ENCODE results near the gene PLD6.
"Not testable (repeated sequence)": the region's sequence is repeated elsewhere in the genome, so short reads cannot be mapped to it uniquely, and the experiment has no call there.

PLD6 gene

GRCh38 chr17:17206124-17206912 lies at the start of gene PLD6:
TSS of gene PLD6 (minus strand) at chr17:17206333. CDS start at chr17:17206286, 47 bp downstream.
- peak; percentile 67 for DNase-seq

DNA sequence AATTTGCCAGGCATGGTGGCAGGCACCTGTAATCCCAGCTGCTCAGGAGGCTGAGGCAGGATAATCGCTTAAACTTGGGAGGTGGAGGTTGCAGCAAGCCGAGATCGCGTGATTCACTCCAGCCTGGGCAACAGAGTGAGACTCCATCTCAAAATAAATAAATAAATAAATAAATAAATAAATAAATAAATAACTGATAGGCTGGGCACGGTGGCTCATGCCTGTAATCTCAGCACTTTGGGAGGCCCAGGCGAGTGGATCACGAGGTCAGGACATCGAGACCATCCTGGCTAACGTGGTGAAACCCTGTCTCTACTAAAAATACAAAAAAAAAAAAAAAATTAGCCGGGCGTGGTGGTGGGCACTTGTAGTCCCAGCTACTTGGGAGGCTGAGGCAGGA lies 49.6 kb upstream of the PLD6 start:
- DNase-seq = not testable (repeated sequence)

DNA sequence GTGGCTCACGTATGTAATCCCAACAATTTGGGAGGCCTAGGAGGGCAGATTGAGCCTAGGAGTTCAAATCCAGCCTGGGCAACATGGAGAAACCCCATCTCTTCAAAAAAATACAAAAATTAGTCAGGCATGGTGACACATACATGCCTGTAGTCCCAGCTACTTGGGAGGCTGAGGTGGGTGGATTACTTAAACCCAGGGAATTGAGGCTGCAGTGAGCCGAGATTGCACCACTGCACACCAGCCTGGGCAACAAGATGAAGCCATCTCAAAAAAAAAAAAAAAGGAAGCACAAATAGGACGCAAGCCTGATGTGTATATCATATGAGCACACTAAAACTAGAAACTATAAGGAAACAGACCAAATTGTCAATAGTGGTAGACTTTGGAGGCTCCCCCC lies 47.9 kb upstream of the PLD6 start:
- no peak for DNase-seq

DNA sequence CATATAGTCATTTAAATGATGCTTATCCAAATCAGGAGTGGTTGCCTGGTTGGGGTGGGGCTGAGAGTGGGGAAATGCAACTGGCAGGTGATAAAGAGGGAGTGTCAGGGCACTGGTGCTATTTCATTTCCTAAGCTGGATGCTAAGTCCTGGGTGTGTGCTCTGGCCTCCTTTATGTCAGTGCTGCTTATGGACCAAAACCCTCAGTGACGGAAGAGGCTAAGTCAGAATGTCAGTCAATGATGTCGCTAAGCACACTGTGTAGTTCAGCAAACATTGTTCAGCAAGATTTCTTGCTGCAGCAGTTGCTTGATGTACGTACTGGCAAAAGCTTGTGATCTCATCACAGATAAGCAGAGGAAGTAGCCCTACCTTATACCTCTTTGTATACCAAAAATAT lies 47.3 kb upstream of the PLD6 start:
- DNase-seq = no peak

DNA sequence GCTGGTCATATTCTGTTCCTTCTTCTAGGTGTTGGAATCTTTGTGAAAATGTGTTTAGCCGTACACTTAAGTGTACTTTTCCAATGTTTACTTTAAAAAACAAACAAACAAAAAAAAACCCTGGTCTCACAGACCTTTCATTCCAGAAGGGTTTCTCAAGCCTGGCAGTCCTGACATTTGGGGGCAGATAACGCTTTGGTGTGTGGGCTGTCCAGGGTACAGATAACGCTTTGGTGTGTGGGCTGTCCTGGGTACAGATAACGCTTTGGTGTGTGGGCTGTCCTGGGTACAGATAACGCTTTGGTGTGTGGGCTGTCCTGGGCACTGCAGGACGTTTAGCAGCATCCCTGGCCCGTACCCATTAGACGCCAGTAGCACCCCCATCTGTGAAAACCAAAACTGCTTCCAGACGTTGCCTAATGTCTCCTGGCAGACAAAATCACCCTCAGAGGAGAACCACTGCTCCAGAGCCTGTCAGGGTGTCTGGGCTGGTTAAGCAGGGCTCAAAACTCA lies 46.1 kb upstream of the PLD6 start:
- no peak for DNase-seq

DNA sequence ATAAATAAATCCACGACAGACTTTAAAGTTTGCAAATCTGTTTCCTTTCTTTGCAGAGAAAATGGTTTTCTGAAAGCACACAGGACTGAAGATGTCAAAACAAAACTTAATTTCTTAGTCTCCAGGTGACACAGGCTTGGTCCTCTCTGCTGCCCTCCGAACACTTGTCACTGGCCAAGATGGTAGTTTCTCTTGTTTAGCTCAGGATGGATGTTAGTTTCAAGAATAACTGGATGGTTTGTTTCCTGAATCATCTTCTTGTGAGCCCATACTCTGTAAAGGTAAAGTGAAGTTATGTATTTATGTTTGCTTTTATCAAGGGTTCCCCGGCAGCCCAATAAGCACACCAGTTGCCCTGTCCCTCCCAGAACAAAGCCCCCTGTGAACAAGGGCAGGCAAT lies 40.7 kb upstream of the PLD6 start:
- no peak for DNase-seq

- no peak for DNase-seq
Observed at GRCh38 chr17:17243163-17243562, 37.0 kb upstream of the PLD6 start.

GRCh38 chr17:17242246-17242645 lies 36.1 kb upstream of the PLD6 start:
- DNase-seq = no peak

GRCh38 chr17:17241656-17242055 lies 35.5 kb upstream of the PLD6 start:
- no peak for DNase-seq

DNA sequence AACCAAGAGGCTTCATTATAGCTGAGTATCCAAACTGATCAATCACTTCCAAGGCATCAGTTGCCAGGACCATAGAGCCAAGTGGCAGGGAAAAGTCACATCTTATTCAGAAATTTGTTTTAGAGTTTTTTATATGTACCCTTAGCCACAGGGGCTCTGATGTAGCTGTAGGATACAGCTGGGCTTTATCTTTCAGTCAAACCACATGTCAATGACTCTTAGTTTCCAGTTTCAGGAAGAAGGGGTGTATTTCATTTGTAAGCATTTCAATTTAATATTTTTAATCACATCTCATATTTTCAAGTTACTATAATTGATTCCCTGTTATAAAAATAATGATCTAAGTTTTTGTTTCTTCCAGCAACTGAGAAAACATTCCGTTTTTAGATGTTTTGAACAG lies 33.7 kb upstream of the PLD6 start:
- no peak for DNase-seq

GRCh38 chr17:17237026-17237799 lies 31.1 kb upstream of the PLD6 start, which contains the start of gene FLCN:
TSS of gene FLCN (minus strand) at chr17:17237168. CDS start at chr17:17228137, 9,031 bp downstream.
- DNase-seq = peak; percentile 86

- peak; percentile 45 for DNase-seq
Observed at GRCh38 chr17:17236295-17237025, 30.3 kb upstream of the PLD6 start.

DNA sequence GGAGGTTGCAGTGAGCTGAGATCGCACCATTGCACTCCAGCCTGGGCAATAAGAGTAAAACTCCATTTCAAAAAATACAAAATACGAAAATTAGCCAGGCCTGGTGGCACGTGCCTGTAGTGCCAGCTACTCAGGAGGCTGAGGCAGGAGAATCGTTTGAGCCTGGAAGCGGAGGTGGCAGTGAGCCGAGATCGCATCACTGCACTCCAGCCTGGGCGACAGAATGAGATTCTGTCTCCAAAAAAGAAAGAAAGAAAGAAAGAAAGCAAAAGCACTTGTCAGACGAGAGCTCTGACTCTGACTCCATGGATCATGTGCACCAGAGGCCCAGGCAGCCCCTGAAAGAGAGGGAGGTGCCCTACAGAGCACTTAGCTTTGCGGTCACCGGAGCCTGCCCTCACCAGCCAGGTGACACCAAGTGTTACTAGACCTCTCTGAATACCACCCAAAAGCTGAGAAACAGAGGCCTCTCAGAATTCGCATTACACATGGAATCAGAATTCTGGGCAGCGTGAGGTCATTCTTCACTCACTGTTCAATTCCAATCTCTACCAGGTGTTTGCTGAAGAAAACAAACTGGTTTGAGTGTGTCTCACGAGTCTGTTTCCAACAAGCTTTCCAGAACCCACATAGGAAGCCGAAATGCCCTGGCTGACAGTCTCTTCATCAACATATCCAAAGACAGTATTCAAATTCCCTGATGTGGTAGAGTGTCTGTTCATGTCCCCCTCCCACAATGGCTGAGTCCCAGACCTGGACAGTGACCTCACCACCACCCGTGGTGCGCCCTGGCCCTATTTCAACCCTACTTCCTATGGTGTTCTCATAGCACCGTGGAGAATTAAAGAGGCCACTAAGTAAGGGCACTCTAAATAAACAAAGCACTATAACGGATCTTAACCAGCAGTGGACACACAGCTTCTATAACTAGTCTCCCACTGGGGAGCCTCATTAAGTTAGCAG lies 29.4 kb upstream of the PLD6 start:
- peak; percentile 56 for DNase-seq

DNA sequence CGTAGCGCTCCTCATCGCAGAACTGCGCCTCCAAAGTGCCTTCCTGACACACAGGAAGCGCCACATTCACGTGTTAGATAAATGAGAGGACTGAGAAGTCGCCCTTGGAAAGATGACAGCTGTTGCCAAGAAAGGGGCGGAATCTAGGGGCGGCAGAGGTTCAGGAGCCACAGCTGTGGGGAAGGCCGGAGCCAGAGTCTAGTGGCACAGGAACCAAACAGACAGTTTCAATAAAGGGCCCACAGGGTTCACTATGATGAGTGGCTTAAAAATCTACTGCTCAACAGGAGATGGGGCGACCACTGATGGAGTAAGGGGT lies 26.1 kb upstream of the PLD6 start:
- DNase-seq = no peak

- no peak for DNase-seq
Observed at GRCh38 chr17:17231621-17232302, 25.6 kb upstream of the PLD6 start.

DNA sequence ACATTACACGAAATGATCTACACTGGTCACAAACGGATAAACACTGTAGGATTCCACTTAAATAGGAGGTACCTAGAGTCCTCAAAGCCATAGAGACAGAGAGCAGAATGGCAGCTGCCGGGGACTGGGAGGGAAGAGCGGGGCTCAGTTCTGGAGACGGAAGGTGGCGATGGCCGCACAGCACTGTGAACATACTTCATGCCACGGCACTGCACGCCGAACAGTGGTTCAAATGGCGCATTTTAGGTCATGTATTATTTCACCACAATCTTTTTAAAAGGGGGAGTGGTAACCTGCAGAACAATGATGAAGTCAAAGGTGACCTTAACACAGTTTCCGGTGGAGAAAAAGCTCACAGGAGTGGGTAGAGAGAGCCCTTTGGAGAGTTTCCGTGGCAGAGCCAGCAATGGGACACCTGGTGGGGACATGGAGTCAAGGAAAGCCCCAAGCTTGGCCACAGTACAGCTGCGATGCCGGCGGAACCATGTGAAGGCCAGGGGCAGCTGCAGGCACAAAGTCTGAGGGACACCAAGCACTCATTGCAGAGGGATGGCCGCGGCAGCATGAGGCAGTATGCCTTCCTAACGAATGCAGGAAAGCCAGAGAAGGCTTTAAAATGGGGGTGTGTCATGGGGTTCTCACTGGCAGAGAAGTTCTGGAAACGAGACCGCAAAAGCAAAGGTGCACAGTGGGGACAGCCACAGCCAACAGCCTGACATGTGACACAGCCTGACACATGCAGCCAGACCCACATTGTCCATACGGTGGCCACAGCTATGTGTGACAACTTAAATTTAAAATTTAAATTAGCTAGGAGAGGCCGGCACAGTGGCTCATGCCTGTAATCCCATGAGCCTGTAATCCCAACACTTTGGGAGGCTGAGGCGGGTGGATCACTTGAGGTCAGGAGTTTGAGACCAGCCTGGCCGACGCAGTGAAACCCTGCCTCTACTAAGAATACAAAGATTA lies 23.6 kb upstream of the PLD6 start:
- DNase-seq = no peak

DNA sequence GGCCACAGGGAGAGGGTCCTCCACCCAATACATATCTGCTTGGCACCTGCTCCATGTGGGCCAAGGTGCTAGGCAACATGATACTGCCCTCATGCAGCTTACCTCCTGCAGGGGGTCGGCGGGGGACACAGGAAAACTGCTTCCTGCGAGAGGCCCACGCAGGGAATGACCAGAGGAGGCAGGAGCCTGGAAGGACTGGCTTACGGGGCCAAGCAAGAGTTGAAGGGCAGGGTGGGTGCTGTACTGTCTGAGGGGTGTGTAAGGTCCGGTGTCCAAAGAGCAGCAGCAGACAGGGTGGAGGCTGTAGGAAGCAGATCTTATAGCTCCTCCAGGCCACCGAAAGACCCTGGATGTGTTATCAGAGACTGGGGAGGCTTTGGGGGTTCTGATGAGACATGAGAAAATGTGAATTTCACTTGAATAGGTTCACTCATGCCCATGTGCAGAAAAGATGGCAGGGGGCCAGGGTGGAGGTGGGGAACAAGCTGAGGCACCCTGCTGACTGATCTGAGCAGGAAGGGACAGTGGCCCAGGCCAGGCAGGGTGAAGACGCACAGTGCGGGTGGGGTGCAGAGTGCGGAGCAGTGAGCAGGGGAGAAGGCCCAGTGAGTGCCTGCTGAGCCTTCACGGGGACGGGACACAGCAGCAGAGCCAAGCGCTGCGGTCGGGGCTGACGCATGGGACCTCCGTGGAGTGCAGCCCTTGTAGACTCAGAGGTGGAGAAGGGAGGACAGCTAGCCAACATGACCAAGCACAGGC lies 22.6 kb upstream of the PLD6 start:
- DNase-seq = no peak

DNA sequence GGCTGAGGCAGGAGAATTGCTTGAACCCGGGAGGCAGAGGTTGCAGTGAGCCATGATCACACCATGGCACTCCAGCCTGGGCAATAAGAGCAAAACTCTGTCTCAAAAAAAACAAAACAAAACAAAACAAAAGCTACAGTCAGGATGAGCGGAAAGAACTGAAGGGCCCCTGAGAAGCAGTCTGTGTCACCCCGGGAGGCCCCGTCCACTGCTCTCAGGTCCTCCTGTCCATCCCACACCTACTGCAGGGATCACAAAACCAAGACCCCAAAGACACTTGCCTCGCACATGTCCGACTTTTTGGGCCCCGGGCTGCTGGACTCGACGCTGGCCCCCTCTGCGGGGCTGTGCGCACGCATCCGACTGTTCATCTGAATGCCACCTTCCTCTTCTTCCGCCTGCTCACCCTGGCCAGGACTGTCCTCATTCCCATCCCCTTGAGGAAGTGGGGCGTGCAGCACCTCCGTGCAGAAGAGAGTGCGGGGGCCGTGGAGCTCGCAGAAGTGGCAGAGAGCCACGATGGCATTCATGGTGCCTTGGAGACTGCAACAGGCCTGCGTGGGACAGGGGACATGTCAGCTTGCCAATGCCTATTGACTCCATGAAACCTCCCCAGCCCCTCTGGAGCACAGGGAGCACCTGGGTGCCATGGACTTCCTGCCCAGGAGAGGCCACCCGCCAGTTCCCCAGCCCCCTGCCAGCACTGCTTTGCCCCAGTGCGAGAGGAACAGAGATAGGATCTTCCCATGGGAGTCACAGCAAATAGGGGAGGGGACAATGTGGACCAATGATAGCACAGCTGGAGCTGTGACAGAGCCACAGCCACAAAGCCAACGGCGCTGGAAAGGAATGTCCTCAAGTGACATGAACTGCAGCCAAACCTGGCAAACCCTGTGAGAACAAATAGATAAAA lies 21.7 kb upstream of the PLD6 start:
- DNase-seq = no peak
